Ovary (tissue), 3 donors: ENCODE results near the gene IL1RAPL2.

Experiments used
- EP300 ChIP-seq: sonication (generic); formaldehyde crosslinking; IDR thresholded peaks from one replicate; pipeline ENCODE4 v1.6.1; 2017; ENCODE audit warnings: antibody characterized with exemption
- TF ChIP-seq, protein P1 (sequence below), 3 donors: fragments of 450-650 bp in 2 of 3; fragments of 200-600 bp in 1 of 3; IDR thresholded peaks; one replicate each; pipeline versions ENCODE4 v1.5.1 to v1.8.0; 2016 to 2022; ENCODE audit warnings: antibody characterized with exemption in 3 of 3, mild to moderate bottlenecking in 1 of 3
- donor health status: DM: no; HTN: no; CAD: no.

DNA sequence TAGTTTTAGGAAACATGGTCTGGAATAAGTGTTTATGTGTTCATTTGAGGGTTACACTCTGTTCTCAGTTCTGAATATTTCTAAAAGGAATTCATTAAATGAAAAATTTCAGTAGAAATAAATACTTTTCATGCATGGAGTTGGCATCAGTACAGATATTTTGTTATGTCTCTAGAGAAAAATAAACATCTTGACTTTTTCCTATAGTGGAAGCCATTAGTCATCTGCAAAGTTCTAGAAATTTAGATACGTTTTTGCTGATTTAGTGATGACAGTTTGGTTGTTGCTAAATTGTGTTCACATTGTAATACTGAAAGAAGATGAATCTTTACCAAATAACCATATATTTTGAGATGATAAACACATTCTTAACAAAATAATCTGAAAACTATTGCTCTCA is 922.7 kb downstream of the IL1RAPL2 start:
- TF ChIP-seq, protein P1, sequence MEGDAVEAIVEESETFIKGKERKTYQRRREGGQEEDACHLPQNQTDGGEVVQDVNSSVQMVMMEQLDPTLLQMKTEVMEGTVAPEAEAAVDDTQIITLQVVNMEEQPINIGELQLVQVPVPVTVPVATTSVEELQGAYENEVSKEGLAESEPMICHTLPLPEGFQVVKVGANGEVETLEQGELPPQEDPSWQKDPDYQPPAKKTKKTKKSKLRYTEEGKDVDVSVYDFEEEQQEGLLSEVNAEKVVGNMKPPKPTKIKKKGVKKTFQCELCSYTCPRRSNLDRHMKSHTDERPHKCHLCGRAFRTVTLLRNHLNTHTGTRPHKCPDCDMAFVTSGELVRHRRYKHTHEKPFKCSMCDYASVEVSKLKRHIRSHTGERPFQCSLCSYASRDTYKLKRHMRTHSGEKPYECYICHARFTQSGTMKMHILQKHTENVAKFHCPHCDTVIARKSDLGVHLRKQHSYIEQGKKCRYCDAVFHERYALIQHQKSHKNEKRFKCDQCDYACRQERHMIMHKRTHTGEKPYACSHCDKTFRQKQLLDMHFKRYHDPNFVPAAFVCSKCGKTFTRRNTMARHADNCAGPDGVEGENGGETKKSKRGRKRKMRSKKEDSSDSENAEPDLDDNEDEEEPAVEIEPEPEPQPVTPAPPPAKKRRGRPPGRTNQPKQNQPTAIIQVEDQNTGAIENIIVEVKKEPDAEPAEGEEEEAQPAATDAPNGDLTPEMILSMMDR (IDR thresholded peaks at IDR 0.05), result no peak
- TF ChIP-seq EP300, result no peak
